Activated CD4-positive, alpha-beta T cell treated with anti-CD3 and anti-CD28 coated beads, Interleukin-2, amount 10 ng/mL, durations not matched to agents 7 days and 5 days (primary cell): ENCODE data around the gene SRM. TPM values are rescaled to one million over a fixed set of nuclear protein-coding genes. Genes with fewer than 3 reads are reported as not detected.
"Not testable (repeated sequence)": the region's sequence is repeated elsewhere in the genome, so short reads cannot be mapped to it uniquely, and the experiment has no call there.

Experiments used
- CTCF ChIA-PET: fragments of 350-600 bp; sonication (Branson Sonifier 250); formaldehyde crosslinking; loops from one replicate; lab custom pipeline; 2021; ENCODE audit warnings: antibody characterized with exemption; lab: Charles Lee
- POLR2A ChIA-PET: fragments of 350-600 bp; sonication (Branson Sonifier 250); formaldehyde crosslinking; loops from one replicate; lab custom pipeline; 2021; ENCODE audit warnings: antibody characterized with exemption; lab: Charles Lee
- DNase-seq: peaks from one replicate; pipeline ENCODE4 v3.0.0-alpha.2; 2020
- H3K27ac Mint-ChIP-seq: one replicate; pipeline ENCODE4 v1.8.0; 2021; ENCODE audit warnings: mild to moderate bottlenecking, moderate library complexity, mixed read lengths
- H3K27me3 Mint-ChIP-seq: one replicate; pipeline ENCODE4 v1.8.0; 2021; ENCODE audit warnings: mixed read lengths
- H3K36me3 Mint-ChIP-seq: one replicate; pipeline ENCODE4 v1.8.0; 2021; ENCODE audit warnings: low read depth, mixed read lengths
- H3K4me1 Mint-ChIP-seq: one replicate; pipeline ENCODE4 v1.8.0; 2021; ENCODE audit warnings: mixed read lengths
- H3K4me3 Mint-ChIP-seq: one replicate; pipeline ENCODE4 v1.8.0; 2021; ENCODE audit warnings: mild to moderate bottlenecking, moderate library complexity, mixed read lengths
- H3K9me3 Mint-ChIP-seq: one replicate; pipeline ENCODE4 v1.8.0; 2021; ENCODE audit warnings: mixed read lengths
- total RNA-seq, 2 experiments: library from RNA; stranded (reverse); gene quantifications; one replicate each; pipeline ENCODE4 v1.2.3, GENCODE V29; 2021

SRM gene
- 10 to 100 TPM; 88.1 to 93.8 TPM for total RNA-seq

GRCh38 chr1:11059968-11060830 lies at the start of gene SRM:
TSS of gene SRM (minus strand) at chr1:11060018. CDS start at chr1:11059943, 75 bp downstream.
- Mint-ChIP-seq H3K36me3 (peaks cover 21% of the 10 kb centered on the region), H3K9me3 (no peaks in the 10 kb centered on the region), H3K27me3 (no peaks in the 10 kb centered on the region), H3K27ac (peak within 1 kb of the TSS; percentile 93), H3K4me3 (peak within 1 kb of the TSS; percentile 92), H3K4me1 (peaks cover 44% of the 10 kb centered on the region)
- CTCF ChIA-PET = interaction anchor here (0.6 to 3.1 kb wide), 7 partner anchors 10 to 87 kb away, joined by 3 to 20 read pairs (median 3); partner anchors contain the start of gene EXOSC10
- POLR2A ChIA-PET = interaction anchor here (1.0 kb wide), 1 partner anchor 12 kb away, joined by 3 read pairs; no protein-coding TSS in a partner anchor
- DNase-seq = peak; percentile 89

DNA sequence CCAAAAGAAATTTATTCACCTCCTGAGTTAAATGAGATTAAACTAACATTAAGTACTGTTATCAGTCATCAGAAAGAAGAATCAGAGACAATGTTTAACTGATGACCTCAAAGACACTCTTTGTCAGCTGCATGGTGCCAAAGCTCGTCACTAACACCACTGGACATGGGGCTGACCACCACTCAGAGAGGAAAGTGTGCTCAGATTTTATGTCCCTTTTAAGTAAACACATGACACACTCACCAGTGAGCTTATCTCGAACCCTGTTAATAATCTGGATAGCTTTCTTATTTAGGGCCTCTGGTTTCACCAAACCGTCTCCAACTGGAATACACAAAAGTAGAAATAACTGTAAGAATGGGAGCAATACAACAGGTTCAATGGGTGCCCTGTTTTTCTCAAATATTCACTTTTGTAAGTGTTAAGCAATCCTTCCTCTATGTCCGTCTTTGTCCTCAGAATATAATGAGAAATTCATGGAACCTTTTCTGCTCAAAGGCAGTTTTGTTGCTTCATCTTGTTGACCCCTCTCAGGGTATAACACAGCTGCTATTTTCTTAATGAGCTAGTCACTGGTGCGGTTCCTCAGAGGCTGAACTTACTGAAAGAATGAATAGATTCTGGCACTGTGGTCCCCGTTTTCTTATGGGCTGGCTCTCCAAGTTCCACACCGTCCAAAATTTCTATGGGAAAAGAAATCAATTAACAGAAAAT lies 49.4 kb upstream of the SRM start:
- DNase-seq = no peak
- Mint-ChIP-seq H3K9me3 (no peaks in the 10 kb centered on the region), H3K4me1 (no peaks in the 10 kb centered on the region), H3K36me3 (peaks cover 35% of the 10 kb centered on the region), H3K27me3 (no peaks in the 10 kb centered on the region), H3K4me3 (no peak overlapping the region), H3K27ac (no peak overlapping the region)
- ChIA-PET POLR2A (no interaction called here), CTCF (interaction anchor here (1.0 to 1.4 kb wide), 2 partner anchors 10 to 22 kb away, joined by 3 read pairs; no protein-coding TSS in a partner anchor)

DNA sequence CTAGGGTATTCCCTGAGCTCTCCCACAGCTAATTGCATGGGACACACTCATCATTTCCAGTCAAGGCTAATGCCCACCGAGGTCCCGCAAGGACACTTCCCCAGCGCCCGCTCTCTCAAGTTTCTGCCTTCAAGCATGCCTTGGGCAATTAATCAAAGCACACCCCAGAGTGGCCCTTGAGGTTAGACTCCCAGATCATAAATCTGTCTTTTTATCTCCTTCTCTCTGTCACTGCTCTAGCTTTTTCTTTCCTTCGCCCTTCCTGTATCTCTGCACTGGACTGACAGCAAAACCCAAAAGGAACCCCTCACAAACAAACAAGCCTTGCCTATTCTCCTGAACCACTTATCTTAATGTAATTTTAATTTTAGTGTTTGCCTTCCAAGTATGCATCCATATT lies 47.8 kb upstream of the SRM start:
- POLR2A ChIA-PET = no interaction called here
- Mint-ChIP-seq H3K27ac (no peak overlapping the region), H3K27me3 (no peaks in the 10 kb centered on the region), H3K4me3 (no peak overlapping the region), H3K9me3 (no peaks in the 10 kb centered on the region), H3K4me1 (no peaks in the 10 kb centered on the region), H3K36me3 (peaks cover 27% of the 10 kb centered on the region)
- no peak for DNase-seq
- CTCF ChIA-PET = interaction anchor here (0.7 kb wide), 1 partner anchor 21 kb away, joined by 3 read pairs; no protein-coding TSS in a partner anchor

DNA sequence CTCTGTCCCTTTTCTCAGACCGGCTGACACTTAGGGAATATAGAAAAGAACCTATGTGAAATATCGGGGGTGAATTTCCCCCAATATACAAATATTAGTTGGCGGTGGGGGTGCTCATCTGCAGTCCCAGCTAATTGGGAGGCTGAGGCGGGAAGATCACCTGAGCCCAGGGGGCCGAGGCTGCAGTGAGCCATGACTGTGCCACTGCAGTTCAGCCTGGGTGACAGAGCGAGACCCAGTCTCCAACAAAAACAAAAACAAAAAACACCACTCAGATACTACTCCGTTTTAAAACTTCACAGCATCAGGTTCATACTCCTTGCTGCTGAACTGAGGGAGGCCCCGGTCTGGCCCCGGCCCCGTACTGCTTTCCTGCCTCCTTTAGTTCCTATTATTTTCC lies 45.8 kb upstream of the SRM start:
- H3K4me3 Mint-ChIP-seq = no peak overlapping the region
- peaks cover 4% of the 10 kb centered on the region for H3K4me1 Mint-ChIP-seq
- ChIA-PET POLR2A (no interaction called here), CTCF (no interaction called here)
- H3K27me3 Mint-ChIP-seq = no peaks in the 10 kb centered on the region
- H3K27ac Mint-ChIP-seq = no peak overlapping the region
- DNase-seq = no peak
- peaks cover 20% of the 10 kb centered on the region for H3K36me3 Mint-ChIP-seq
- no peaks in the 10 kb centered on the region for H3K9me3 Mint-ChIP-seq

DNA sequence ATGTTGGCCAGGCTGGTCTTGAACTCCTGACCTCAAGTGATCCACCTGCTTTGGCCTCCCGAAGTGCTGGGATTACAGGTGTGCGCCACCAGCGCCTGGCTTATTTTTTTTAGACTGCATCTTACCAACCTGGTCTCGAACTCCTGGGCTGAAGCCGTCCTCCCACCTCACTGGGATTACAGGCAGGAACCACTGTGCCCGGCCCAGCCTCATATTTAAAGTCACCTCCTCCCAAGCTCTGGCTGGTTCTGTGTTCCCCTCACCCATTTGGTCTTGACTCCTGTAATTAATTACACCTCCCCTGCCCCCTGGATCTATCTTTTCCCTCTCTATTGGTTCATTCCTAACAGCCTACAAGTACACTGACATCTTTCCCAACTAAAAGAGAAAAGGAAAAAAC lies 41.5 kb upstream of the SRM start:
- no peak for DNase-seq
- Mint-ChIP-seq H3K27me3 (no peaks in the 10 kb centered on the region), H3K9me3 (no peaks in the 10 kb centered on the region), H3K36me3 (peaks cover 16% of the 10 kb centered on the region), H3K4me3 (peak overlapping the region; percentile 37), H3K4me1 (peaks cover 24% of the 10 kb centered on the region), H3K27ac (peak overlapping the region; percentile 52)
- ChIA-PET POLR2A (interaction anchor here (0.7 kb wide), 1 partner anchor 1034 kb away, joined by 7 read pairs; no protein-coding TSS in a partner anchor), CTCF (interaction anchor here (0.6 to 1.0 kb wide), 2 partner anchors 11 to 168 kb away, joined by 3 to 4 read pairs; no protein-coding TSS in a partner anchor)

DNA sequence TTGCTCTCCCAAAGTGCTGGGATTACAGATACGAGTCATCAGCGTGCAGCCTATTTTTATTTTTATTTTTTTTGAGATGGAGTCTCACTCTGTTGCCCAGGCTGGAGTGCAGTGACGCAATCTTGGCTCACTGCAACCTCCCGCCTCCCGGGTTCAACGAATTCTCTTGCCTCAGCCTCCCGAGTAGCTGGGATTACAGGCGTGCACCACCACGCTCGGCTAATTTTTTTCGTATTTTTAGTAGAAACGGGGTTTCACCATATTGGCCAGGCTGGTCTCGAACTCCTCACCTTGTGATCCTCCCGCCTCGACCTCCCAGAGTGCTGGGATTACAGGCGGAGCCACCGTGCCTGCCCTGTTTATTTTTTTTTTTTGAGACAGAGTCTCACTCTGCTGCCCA lies 41.0 kb upstream of the SRM start:
- ChIA-PET CTCF (interaction anchor here (0.6 to 1.0 kb wide), 2 partner anchors 11 to 45 kb away, joined by 4 to 5 read pairs; no protein-coding TSS in a partner anchor), POLR2A (interaction anchor here (0.7 kb wide), 1 partner anchor 1035 kb away, joined by 7 read pairs; no protein-coding TSS in a partner anchor)

GRCh38 chr1:11100149-11100493 lies 40.3 kb upstream of the SRM start:
- Mint-ChIP-seq H3K36me3 (peaks cover 15% of the 10 kb centered on the region), H3K4me1 (peaks cover 24% of the 10 kb centered on the region), H3K27ac (peak overlapping the region; percentile 97), H3K4me3 (peak overlapping the region; percentile 97), H3K27me3 (no peaks in the 10 kb centered on the region), H3K9me3 (no peaks in the 10 kb centered on the region)
- CTCF ChIA-PET = interaction anchor here (1.1 to 3.3 kb wide), 3 partner anchors 12 to 564 kb away, joined by 3 to 14 read pairs (median 4); partner anchors contain the start of gene FBXO6
- DNase-seq = no peak
- POLR2A ChIA-PET = interaction anchor here (1.5 kb wide), 1 partner anchor 62 kb away, joined by 5 read pairs; no protein-coding TSS in a partner anchor

More for the DNA sequence above, 41.0 kb upstream of the SRM start:
- Mint-ChIP-seq H3K4me1 (peaks cover 24% of the 10 kb centered on the region), H3K36me3 (peaks cover 12% of the 10 kb centered on the region)
- H3K27ac Mint-ChIP-seq, H3K4me3 Mint-ChIP-seq, H3K9me3 Mint-ChIP-seq, H3K27me3 Mint-ChIP-seq, DNase-seq: not testable (repeated sequence)

- peaks cover 15% of the 10 kb centered on the region for H3K36me3 Mint-ChIP-seq
Observed at GRCh38 chr1:11099310-11100148, 39.7 kb upstream of the SRM start, which contains the start of gene EXOSC10. TSS of gene EXOSC10 (minus strand) at chr1:11099869. CDS start at chr1:11099831, 38 bp downstream.

GRCh38 chr1:11098931-11099309 lies 39.1 kb upstream of the SRM start:
- ChIA-PET CTCF (interaction anchor here (0.7 to 3.3 kb wide), 6 partner anchors 10 to 565 kb away, joined by 3 to 14 read pairs (median 3); partner anchors contain the start of gene FBXO6), POLR2A (interaction anchor here (1.5 kb wide), 1 partner anchor 61 kb away, joined by 5 read pairs; no protein-coding TSS in a partner anchor)
- Mint-ChIP-seq H3K9me3 (no peaks in the 10 kb centered on the region), H3K27me3 (no peaks in the 10 kb centered on the region), H3K36me3 (peaks cover 15% of the 10 kb centered on the region), H3K4me1 (peaks cover 24% of the 10 kb centered on the region), H3K4me3 (peak overlapping the region; percentile 97), H3K27ac (peak overlapping the region; percentile 97)
- no peak for DNase-seq

More at GRCh38 chr1:11099310-11100148, 39.7 kb upstream of the SRM start, which contains the start of gene EXOSC10:
- CTCF ChIA-PET = interaction anchor here (0.7 to 3.3 kb wide), 8 partner anchors 10 to 565 kb away, joined by 3 to 14 read pairs (median 3); partner anchors contain the start of genes FBXO6 and SRM
- no peaks in the 10 kb centered on the region for H3K27me3 Mint-ChIP-seq
- H3K4me3 Mint-ChIP-seq = peak within 1 kb of the TSS; percentile 97
- H3K27ac Mint-ChIP-seq = peak within 1 kb of the TSS; percentile 97
- H3K9me3 Mint-ChIP-seq = no peaks in the 10 kb centered on the region
- POLR2A ChIA-PET = interaction anchor here (0.7 to 1.5 kb wide), 3 partner anchors 41 to 327 kb away, joined by 3 to 5 read pairs (median 3); no protein-coding TSS in a partner anchor
- H3K4me1 Mint-ChIP-seq = peaks cover 24% of the 10 kb centered on the region
- DNase-seq = peak; percentile 95

- CTCF ChIA-PET, H3K9me3 Mint-ChIP-seq, H3K27me3 Mint-ChIP-seq, H3K4me1 Mint-ChIP-seq, H3K27ac Mint-ChIP-seq, H3K4me3 Mint-ChIP-seq, POLR2A ChIA-PET, DNase-seq: not testable (repeated sequence)
- peaks cover 58% of the 10 kb centered on the region for H3K36me3 Mint-ChIP-seq
Observed at GRCh38 chr1:11083784-11084183, 24.0 kb upstream of the SRM start.

GRCh38 chr1:11080931-11081330 lies 21.1 kb upstream of the SRM start:
- Mint-ChIP-seq H3K27me3 (no peaks in the 10 kb centered on the region), H3K27ac (no peak overlapping the region), H3K4me1 (no peaks in the 10 kb centered on the region), H3K36me3 (peaks cover 57% of the 10 kb centered on the region), H3K9me3 (no peaks in the 10 kb centered on the region), H3K4me3 (no peak overlapping the region)
- no peak for DNase-seq
- ChIA-PET CTCF (no interaction called here), POLR2A (no interaction called here)
